DMS153 (cell line): ENCODE results near the gene CCDC39.
"Not testable (repeated sequence)": the region's sequence is repeated elsewhere in the genome, so short reads cannot be mapped to it uniquely, and the experiment has no call there.

Source experiments
- DNase-seq: peaks from one replicate; lab custom pipeline; 2025; lab: John Stamatoyannopoulos, UW

CCDC39 gene

GRCh38 chr3:180624714-180625113, 54.6 kb downstream of the CCDC39 start:
- DNase-seq = no peak

GRCh38 chr3:180619723-180620122, 59.6 kb downstream of the CCDC39 start:
- DNase-seq = no peak

- DNase-seq = not testable (repeated sequence)
Observed at GRCh38 chr3:180618563-180618962, 60.7 kb downstream of the CCDC39 start.

GRCh38 chr3:180617049-180617448, 62.2 kb downstream of the CCDC39 start:
- no peak for DNase-seq

- DNase-seq = no peak
Observed at GRCh38 chr3:180615954-180616353, 63.3 kb downstream of the CCDC39 start.

GRCh38 chr3:180612364-180612763, 66.9 kb downstream of the CCDC39 start:
- DNase-seq = no peak

GRCh38 chr3:180611006-180611405, 68.3 kb downstream of the CCDC39 start:
- DNase-seq = no peak

GRCh38 chr3:180601688-180602666, 77.3 kb downstream of the CCDC39 start, which contains the start of gene TTC14:
Gene TTC14, plus strand, starts transcription at chr3:180602163. Its CDS starts 99 bp downstream, at chr3:180602262.
- peak; percentile 94 for DNase-seq

GRCh38 chr3:180600473-180600872, 78.8 kb downstream of the CCDC39 start:
- no peak for DNase-seq

GRCh38 chr3:180595559-180595935, 83.7 kb downstream of the CCDC39 start:
- no peak for DNase-seq

- peak; percentile 8 for DNase-seq
Observed at GRCh38 chr3:180594631-180595558, 84.4 kb downstream of the CCDC39 start.

GRCh38 chr3:180593631-180594030, 85.7 kb downstream of the CCDC39 start:
- not testable (repeated sequence) for DNase-seq

- DNase-seq = no peak
Observed at GRCh38 chr3:180590396-180590795, 88.9 kb downstream of the CCDC39 start.

- no peak for DNase-seq
Observed at GRCh38 chr3:180580934-180581333, 98.4 kb downstream of the CCDC39 start.

GRCh38 chr3:180575571-180575970, 103.7 kb downstream of the CCDC39 start:
- no peak for DNase-seq

GRCh38 chr3:180571831-180572598, 107.3 kb downstream of the CCDC39 start:
- no peak for DNase-seq

- DNase-seq = no peak
Observed at GRCh38 chr3:180570238-180570637, 109.1 kb downstream of the CCDC39 start.

- DNase-seq = no peak
Observed at GRCh38 chr3:180564676-180565075, 114.6 kb downstream of the CCDC39 start.
